Activated CD4-positive, alpha-beta T cell treated with anti-CD3 and anti-CD28 coated beads, Interleukin-2, amount 10 ng/mL, durations not matched to agents 7 days and 5 days (primary cell): ENCODE measurements around the gene POTEE. TPM values are rescaled to one million over a fixed set of nuclear protein-coding genes. Genes with fewer than 3 reads are reported as not detected.
"Not testable (repeated sequence)": the region's sequence is repeated elsewhere in the genome, so short reads cannot be mapped to it uniquely, and the experiment has no call there.

Experiments used
- CTCF ChIA-PET: fragments of 350-600 bp; sonication (Branson Sonifier 250); formaldehyde crosslinking; loops from one replicate; lab custom pipeline; 2021; ENCODE audit warnings: antibody characterized with exemption; lab: Charles Lee
- POLR2A ChIA-PET: fragments of 350-600 bp; sonication (Branson Sonifier 250); formaldehyde crosslinking; loops from one replicate; lab custom pipeline; 2021; ENCODE audit warnings: antibody characterized with exemption; lab: Charles Lee
- DNase-seq: peaks from one replicate; pipeline ENCODE4 v3.0.0-alpha.2; 2020
- H3K27ac Mint-ChIP-seq: one replicate; pipeline ENCODE4 v1.8.0; 2021; ENCODE audit warnings: mild to moderate bottlenecking, moderate library complexity, mixed read lengths
- H3K27me3 Mint-ChIP-seq: one replicate; pipeline ENCODE4 v1.8.0; 2021; ENCODE audit warnings: mixed read lengths
- H3K36me3 Mint-ChIP-seq: one replicate; pipeline ENCODE4 v1.8.0; 2021; ENCODE audit warnings: low read depth, mixed read lengths
- H3K4me1 Mint-ChIP-seq: one replicate; pipeline ENCODE4 v1.8.0; 2021; ENCODE audit warnings: mixed read lengths
- H3K4me3 Mint-ChIP-seq: one replicate; pipeline ENCODE4 v1.8.0; 2021; ENCODE audit warnings: mild to moderate bottlenecking, moderate library complexity, mixed read lengths
- H3K9me3 Mint-ChIP-seq: one replicate; pipeline ENCODE4 v1.8.0; 2021; ENCODE audit warnings: mixed read lengths
- total RNA-seq, 2 experiments: library from RNA; stranded (reverse); gene quantifications; one replicate each; pipeline ENCODE4 v1.2.3, GENCODE V29; 2021

POTEE gene
- total RNA-seq = under 1 TPM; 0.69 to 0.94 TPM

DNA sequence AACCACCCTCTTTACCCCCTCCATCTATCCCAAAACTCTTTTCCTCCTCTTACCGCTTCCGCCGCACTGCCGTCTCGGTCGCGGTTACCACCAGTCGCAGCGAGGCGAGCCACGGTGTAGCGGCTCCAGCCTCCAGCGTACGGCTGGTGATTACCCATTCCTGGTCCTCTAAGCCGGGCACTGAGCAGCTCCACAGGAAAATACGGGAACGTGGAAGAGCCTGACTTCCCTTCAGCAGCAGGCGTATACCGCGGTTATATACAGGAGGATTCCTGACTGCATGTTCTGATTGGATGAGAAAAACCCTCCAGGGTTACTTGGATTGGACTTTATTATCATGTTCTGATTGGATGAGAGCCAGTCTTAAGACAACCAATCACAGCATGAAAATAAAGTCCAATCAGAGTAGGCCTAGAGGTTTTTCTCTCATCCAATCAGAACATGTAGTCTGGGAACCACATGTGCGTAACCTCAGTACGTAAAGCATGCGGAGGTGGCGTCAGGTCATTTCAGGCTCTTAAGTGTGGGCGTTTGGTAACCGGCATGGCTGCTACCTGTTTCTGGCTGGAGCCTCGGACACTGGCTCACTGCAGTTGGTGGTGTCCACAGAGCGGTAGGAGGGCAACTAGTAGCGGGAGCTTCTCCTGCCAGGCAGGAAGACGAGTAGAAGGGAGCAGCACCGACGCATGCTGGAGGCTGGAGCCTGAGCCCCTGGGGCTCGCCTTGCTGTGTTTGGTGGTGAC lies at the start of gene POTEE:
Gene POTEE (plus strand): TSS at position 507 of the 743 bp plus-strand sequence. CDS start 8,867 bp downstream, outside the sequence.
- H3K27ac Mint-ChIP-seq, H3K27me3 Mint-ChIP-seq, CTCF ChIA-PET, DNase-seq, POLR2A ChIA-PET, H3K4me1 Mint-ChIP-seq, H3K9me3 Mint-ChIP-seq, H3K36me3 Mint-ChIP-seq, H3K4me3 Mint-ChIP-seq: not testable (repeated sequence)

DNA sequence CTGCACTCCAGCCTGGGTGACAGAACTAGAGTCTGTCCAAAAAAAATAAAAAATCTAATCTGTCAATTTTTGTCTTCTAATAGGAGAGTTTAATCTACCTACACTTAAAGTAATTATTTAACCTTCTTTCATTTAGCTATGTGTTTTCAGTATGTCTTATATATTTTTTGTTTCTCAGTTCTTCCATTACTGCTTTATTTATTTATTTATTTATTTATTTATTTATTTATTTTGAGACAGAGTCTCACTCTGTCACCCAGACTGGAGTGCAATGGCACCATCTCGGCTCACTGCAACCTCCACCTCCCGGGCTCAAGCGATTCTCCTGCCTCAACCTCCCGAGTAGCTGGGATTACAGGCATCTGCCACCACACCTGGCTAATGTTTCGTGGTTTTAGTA lies 43.8 kb upstream of the POTEE start:
- H3K4me3 Mint-ChIP-seq, H3K9me3 Mint-ChIP-seq, POLR2A ChIA-PET, H3K27me3 Mint-ChIP-seq, CTCF ChIA-PET, H3K27ac Mint-ChIP-seq, H3K4me1 Mint-ChIP-seq, DNase-seq, H3K36me3 Mint-ChIP-seq: not testable (repeated sequence)

- POLR2A ChIA-PET = no interaction called here
- Mint-ChIP-seq H3K9me3 (no peaks in the 10 kb centered on the region), H3K36me3 (no peaks in the 10 kb centered on the region), H3K27me3 (peaks cover 2% of the 10 kb centered on the region), H3K4me1 (no peaks in the 10 kb centered on the region), H3K4me3 (no peak overlapping the region), H3K27ac (no peak overlapping the region)
- CTCF ChIA-PET = interaction anchor here (0.6 kb wide), 1 partner anchor 1913 kb away, joined by 3 read pairs; no protein-coding TSS in a partner anchor
- no peak for DNase-seq
Measured at GRCh38 chr2:131168538-131168937, 40.8 kb upstream of the POTEE start.

DNA sequence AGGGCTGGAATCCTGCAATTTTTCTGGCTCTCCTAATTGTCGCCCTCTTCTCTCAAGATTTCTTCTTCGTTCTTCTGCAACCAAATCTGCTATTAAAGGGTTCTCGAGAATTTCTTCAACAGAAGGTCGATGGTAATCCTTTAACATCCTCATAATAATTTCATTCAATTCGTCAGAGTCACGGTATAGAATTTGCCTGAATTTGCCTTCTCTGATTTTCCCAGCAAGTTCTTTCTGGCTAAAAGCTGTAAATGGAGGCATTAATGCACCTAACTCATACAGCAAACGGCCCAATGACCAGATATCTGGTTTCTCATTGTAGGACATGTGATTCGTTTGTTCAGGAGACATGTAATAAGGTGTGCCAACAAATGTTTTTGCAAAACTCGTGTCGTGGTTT lies 31.3 kb upstream of the POTEE start:
- POLR2A ChIA-PET, H3K27ac Mint-ChIP-seq, DNase-seq, H3K9me3 Mint-ChIP-seq, H3K4me1 Mint-ChIP-seq, CTCF ChIA-PET, H3K4me3 Mint-ChIP-seq, H3K36me3 Mint-ChIP-seq: not testable (repeated sequence)
- peaks cover 18% of the 10 kb centered on the region for H3K27me3 Mint-ChIP-seq

- H3K9me3 Mint-ChIP-seq, H3K4me3 Mint-ChIP-seq, CTCF ChIA-PET, H3K27ac Mint-ChIP-seq, H3K36me3 Mint-ChIP-seq, H3K4me1 Mint-ChIP-seq, POLR2A ChIA-PET, DNase-seq: not testable (repeated sequence)
- H3K27me3 Mint-ChIP-seq = peaks cover 18% of the 10 kb centered on the region
Measured at GRCh38 chr2:131178721-131179418, 30.5 kb upstream of the POTEE start.

GRCh38 chr2:131181451-131181850 lies 27.9 kb upstream of the POTEE start:
- H3K4me1 Mint-ChIP-seq, H3K27ac Mint-ChIP-seq, POLR2A ChIA-PET, H3K36me3 Mint-ChIP-seq, H3K9me3 Mint-ChIP-seq, DNase-seq, H3K4me3 Mint-ChIP-seq, CTCF ChIA-PET: not testable (repeated sequence)
- peaks cover 15% of the 10 kb centered on the region for H3K27me3 Mint-ChIP-seq

DNA sequence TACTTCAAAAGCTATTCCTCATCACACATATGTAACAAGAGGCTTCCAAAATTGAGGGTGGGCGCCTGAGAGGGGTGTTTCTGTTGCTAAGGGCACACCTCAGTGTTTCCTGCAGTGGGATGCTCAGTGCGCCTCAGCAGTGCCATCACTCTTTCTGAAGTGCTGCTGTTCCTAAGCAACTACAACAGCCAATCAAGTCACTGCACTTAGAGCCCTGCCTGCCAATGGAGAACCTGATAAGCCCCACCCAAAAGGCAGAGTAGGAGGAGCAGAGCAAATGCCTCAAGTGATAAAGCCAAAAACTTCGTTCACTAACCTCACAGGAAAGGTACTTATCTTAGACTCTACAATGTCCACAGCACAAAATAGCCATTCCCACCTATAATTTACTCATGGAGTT lies 15.9 kb upstream of the POTEE start:
- H3K36me3 Mint-ChIP-seq, CTCF ChIA-PET, H3K4me1 Mint-ChIP-seq, H3K4me3 Mint-ChIP-seq, DNase-seq, POLR2A ChIA-PET, H3K27ac Mint-ChIP-seq, H3K9me3 Mint-ChIP-seq: not testable (repeated sequence)
- H3K27me3 Mint-ChIP-seq = peaks cover 30% of the 10 kb centered on the region

DNA sequence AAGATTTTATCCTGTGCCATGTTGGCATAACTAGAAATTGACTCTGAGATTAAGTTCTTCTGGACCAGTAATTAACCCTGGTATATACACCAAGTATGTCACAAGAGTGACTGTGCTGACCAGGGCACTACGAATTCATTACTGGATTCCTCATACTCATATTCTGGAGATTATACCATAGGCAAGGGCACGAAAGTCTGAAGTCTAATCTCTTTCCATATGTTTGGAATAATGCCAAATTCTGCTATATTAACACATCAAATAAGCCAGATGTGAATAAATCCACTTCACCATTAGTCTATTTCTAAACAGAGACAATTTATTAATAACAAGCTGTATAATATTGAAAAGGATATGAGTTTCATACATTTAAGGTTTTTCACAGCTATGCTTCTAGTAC lies 13.2 kb upstream of the POTEE start:
- DNase-seq, POLR2A ChIA-PET, H3K4me3 Mint-ChIP-seq, H3K4me1 Mint-ChIP-seq, H3K27ac Mint-ChIP-seq, CTCF ChIA-PET, H3K9me3 Mint-ChIP-seq, H3K36me3 Mint-ChIP-seq: not testable (repeated sequence)
- peaks cover 23% of the 10 kb centered on the region for H3K27me3 Mint-ChIP-seq

DNA sequence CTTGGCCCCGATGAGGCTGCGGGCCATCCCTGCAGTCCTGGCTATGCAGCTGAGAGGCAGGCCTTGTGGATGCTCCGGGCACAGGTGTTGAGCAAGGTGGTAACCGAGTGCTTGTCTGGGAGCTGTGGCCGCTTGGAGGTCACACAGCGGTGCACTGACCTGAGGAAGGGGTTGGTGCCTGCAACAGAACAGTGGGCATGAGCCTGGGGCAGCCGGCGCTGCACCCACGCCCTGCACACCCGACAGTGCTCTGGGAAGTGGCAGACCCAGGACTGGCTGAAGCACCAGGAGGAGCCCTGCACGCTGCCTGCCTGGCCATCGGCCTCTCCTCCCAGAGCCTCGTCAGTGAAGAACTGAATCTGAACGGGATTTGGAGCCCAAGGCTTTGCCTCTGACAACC lies 8.2 kb upstream of the POTEE start:
- Mint-ChIP-seq H3K9me3 (no peaks in the 10 kb centered on the region), H3K36me3 (no peaks in the 10 kb centered on the region), H3K4me1 (no peaks in the 10 kb centered on the region), H3K4me3 (no peak overlapping the region), H3K27me3 (peaks cover 5% of the 10 kb centered on the region), H3K27ac (no peak overlapping the region)
- ChIA-PET POLR2A (no interaction called here), CTCF (no interaction called here)
- no peak for DNase-seq

DNA sequence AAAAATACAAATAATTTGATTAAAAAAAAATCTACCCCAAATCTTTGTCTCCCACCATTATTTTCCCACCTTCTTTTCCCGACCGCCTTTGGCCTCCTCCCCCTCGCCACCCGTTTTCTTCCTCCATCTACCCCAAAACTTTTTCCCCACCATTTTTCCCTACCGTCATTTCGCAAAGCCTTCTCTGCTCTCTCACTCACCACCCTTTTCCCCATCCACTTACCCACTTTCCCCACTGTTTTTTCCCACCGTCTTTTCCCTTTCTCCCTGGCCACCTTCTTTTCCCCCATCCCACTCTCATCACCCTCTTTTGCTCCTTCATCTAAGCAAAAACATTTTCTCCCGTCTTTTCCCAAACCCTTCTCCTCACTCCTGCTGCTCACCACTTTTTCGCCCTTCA lies 1.5 kb upstream of the POTEE start:
- H3K36me3 Mint-ChIP-seq, H3K4me1 Mint-ChIP-seq, H3K27ac Mint-ChIP-seq, H3K27me3 Mint-ChIP-seq, CTCF ChIA-PET, DNase-seq, H3K4me3 Mint-ChIP-seq, H3K9me3 Mint-ChIP-seq, POLR2A ChIA-PET: not testable (repeated sequence)

DNA sequence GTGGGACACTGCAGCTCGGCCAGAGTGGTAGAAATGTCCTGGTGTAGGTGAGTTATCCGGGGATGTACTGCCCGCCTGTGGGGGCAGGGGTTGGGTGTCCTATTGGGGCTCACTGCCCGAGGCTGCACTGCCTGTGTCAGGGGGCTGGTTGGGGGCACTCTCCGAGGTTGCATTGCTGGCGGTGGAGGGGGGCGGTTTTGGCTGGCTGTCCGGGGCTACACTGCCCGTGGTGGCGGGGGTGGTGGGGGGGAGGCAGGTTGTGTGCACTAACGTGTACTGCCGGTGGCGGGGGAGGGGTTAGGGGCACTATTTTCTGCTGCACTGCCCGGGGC lies 403 bp downstream of the POTEE start:
- H3K27me3 Mint-ChIP-seq, H3K27ac Mint-ChIP-seq, DNase-seq, H3K36me3 Mint-ChIP-seq, POLR2A ChIA-PET, CTCF ChIA-PET, H3K4me1 Mint-ChIP-seq, H3K9me3 Mint-ChIP-seq, H3K4me3 Mint-ChIP-seq: not testable (repeated sequence)

GRCh38 chr2:131210434-131211211 lies 1.3 kb downstream of the POTEE start:
- H3K27ac Mint-ChIP-seq, CTCF ChIA-PET, H3K4me1 Mint-ChIP-seq, H3K36me3 Mint-ChIP-seq, H3K27me3 Mint-ChIP-seq, H3K9me3 Mint-ChIP-seq, H3K4me3 Mint-ChIP-seq, DNase-seq, POLR2A ChIA-PET: not testable (repeated sequence)

DNA sequence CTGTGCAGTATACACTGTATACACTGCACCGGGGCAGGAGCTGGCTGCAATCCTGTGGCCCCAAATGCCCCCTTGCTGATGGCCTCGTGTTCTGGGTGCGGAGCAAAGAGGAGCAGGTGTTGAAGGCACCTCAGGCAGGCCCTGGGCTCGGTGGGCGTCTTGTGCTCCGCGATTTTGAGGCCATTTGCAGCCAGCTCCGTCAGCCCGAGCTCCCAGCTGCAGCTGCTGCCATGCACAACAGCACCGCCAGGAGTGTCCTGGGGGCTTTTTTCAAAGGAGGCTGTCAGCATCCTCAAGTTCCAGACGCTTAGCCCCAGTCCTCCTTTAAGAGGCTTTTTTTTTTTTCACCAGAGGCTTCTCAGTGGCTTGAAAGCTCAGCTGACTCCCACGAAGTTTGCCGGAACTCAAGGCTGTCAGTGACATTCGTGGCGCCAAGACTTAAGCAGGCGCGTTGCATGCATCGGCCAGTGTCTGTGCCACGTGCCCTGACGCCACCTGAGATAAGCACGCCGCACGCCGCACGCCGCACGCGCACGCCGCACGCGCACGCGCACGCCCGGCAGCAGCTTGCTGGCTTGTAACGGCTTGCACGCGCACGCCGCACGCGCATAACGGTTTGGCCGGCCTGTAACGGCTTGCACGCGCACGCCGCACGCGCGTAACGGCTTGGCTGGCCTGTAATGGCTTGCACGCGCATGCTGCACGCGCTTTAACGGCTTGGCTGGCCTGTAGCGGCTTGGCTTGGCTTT lies 8.1 kb downstream of the POTEE start:
- H3K27ac Mint-ChIP-seq, H3K9me3 Mint-ChIP-seq, DNase-seq, H3K27me3 Mint-ChIP-seq, POLR2A ChIA-PET, H3K36me3 Mint-ChIP-seq, H3K4me1 Mint-ChIP-seq, CTCF ChIA-PET, H3K4me3 Mint-ChIP-seq: not testable (repeated sequence)
